HL-60 (cell line): ENCODE measurements around the gene CDKL4.

Experiments
- DNase-seq, 2 experiments: peaks; one replicate each; pipeline ENCODE4 v3.0.0-alpha.2; 2010 to 2020; ENCODE audit warnings: low read depth in 1 of 2, low spot score in 1 of 2
- H3K27ac ChIP-seq: fragments of 250-450 bp; sonication (Bioruptor Pico); replicated peaks from 2 replicates; pipeline ENCODE4 v1.5.1; 2020; ENCODE audit warnings: mild to moderate bottlenecking, moderate library complexity
- H3K27me3 ChIP-seq: fragments of 250-450 bp; sonication (Bioruptor Pico); 2 replicates; pipeline ENCODE4 v1.5.1; 2021; ENCODE audit warnings: mild to moderate bottlenecking, moderate library complexity; ENCODE audit not compliant: insufficient read depth, poor library complexity, severe bottlenecking
- H3K4me3 ChIP-seq: replicated peaks from 2 replicates; pipeline ENCODE4 v1.5.1; 2011; ENCODE audit warnings: mild to moderate bottlenecking, control low read depth, low read length; ENCODE audit not compliant: insufficient read depth
- GABPA ChIP-seq: IDR thresholded peaks from 2 replicates; pipeline ENCODE4 v1.6.1; 2012; ENCODE audit warnings: low read depth
- POLR2AphosphoS5 ChIP-seq: IDR thresholded peaks from 2 replicates; pipeline ENCODE4 v1.6.1; 2012; ENCODE audit warnings: low read depth
- REST ChIP-seq: IDR thresholded peaks from 2 replicates; pipeline ENCODE4 v1.6.1; 2012; ENCODE audit warnings: low read depth; ENCODE audit not compliant: insufficient replicate concordance
- SPI1 ChIP-seq: IDR thresholded peaks from 2 replicates; pipeline ENCODE4 v1.6.1; 2012; ENCODE audit warnings: low read depth, mild to moderate bottlenecking, borderline replicate concordance
- TF ChIP-seq, protein P1 (sequence below): IDR thresholded peaks from one replicate; pipeline ENCODE4 v1.5.1; 2011; ENCODE audit warnings: low read length, control low read depth, inconsistent platforms; ENCODE audit not compliant: insufficient read depth

CDKL4 gene

DNA sequence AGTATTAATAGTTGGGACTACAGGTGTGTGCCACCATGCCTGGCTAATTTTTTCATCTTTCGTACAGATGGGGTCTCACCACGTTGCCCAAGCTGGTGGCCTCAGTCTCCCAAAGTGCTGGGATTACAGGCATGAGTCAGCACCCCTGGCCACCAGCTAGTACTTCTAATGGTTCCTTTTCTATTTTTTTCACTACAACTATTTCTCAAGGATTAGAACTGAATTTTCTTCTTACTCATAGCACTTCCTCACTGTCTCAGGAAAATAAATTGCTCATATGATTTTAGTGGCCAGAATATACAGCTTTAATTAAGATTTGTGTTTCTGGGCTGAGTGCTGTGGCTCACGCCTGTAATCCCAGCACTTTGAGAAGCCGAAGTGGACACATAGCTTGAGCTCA lies 79.7 kb downstream of the CDKL4 start:
- Histone ChIP-seq H3K27ac (no peak overlapping the region), H3K4me3 (no peak overlapping the region), H3K27me3 (no peaks in the 10 kb centered on the region)
- DNase-seq, result no peak
- TF ChIP-seq SPI1 (peak; percentile 9; the same call in 1 of the 2 replicates), REST (no peak), POLR2AphosphoS5 (no peak), GABPA (no peak)
- TF ChIP-seq, protein P1, sequence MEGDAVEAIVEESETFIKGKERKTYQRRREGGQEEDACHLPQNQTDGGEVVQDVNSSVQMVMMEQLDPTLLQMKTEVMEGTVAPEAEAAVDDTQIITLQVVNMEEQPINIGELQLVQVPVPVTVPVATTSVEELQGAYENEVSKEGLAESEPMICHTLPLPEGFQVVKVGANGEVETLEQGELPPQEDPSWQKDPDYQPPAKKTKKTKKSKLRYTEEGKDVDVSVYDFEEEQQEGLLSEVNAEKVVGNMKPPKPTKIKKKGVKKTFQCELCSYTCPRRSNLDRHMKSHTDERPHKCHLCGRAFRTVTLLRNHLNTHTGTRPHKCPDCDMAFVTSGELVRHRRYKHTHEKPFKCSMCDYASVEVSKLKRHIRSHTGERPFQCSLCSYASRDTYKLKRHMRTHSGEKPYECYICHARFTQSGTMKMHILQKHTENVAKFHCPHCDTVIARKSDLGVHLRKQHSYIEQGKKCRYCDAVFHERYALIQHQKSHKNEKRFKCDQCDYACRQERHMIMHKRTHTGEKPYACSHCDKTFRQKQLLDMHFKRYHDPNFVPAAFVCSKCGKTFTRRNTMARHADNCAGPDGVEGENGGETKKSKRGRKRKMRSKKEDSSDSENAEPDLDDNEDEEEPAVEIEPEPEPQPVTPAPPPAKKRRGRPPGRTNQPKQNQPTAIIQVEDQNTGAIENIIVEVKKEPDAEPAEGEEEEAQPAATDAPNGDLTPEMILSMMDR, result no peak

DNA sequence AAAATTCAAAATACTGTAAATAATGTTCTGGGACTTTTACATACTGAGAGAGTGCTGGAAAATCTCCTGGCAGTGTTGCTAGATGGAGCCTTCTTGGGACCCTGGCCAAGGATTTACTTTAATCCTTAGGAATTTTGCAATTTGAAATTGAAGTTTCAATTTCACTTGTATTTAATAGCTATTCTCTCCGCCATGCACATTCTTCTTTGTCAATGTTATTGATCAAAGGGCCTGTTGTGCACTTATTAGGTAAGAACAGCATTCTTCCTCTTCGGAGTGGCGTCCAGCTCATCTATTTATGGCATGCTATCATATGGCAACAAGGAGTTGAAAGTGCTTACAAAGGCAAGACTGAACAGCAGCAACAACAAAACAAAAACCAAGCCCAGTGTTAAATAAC lies 82.8 kb downstream of the CDKL4 start:
- TF ChIP-seq SPI1, result no peak
- no peak for TF ChIP-seq REST
- TF ChIP-seq, protein P1, result no peak

DNA sequence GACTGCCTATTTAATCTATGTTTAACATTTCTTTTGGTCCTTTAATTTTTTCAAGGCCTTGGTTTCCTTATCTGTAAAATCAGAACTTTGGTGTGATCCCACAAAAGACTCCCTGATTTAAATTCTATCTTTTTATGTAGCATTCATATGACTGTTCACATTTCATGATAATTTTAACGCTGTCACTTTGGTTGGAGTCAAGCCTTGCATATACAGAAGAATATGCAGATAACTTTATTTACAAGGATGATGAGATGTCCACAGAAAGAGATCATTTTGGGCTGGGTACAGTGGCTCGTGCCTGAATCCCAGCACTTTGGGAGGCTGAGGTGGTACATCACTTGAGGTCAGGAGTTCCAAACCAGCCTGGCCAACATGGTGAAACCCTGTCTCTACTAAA lies 84.5 kb downstream of the CDKL4 start:
- H3K27me3 ChIP-seq, result no peaks in the 10 kb centered on the region
- no peak overlapping the region for H3K27ac ChIP-seq
- no peak overlapping the region for H3K4me3 ChIP-seq
- TF ChIP-seq POLR2AphosphoS5 (no peak), GABPA (no peak), REST (no peak), SPI1 (no peak)
- TF ChIP-seq, protein P1, result no peak
- no peak for DNase-seq

More for the DNA sequence above, 82.8 kb downstream of the CDKL4 start:
- no peak for DNase-seq
- no peaks in the 10 kb centered on the region for H3K27me3 ChIP-seq
- no peak overlapping the region for H3K4me3 ChIP-seq
- H3K27ac ChIP-seq, result no peak overlapping the region
